Measurements from ENCODE around the gene SPATA2L. TPM values are rescaled to one million over a fixed set of nuclear protein-coding genes. Genes with fewer than 3 reads are reported as not detected.

The SPATA2L gene
- total and polyA plus RNA-seq, 10 of the 15 experiments (the other 5 are each of a cell fraction or from before 2014, with no cell fraction given), result 0.20 to 6.9 (median 3.9) TPM; not detected in 1

GRCh38 chr16:89732142-89732917 lies 30.8 kb upstream of the SPATA2L start (continued):
- no peak for TF ChIP-seq ZBTB40 (IDR thresholded peaks at IDR 0.05; ENCODE audit: borderline replicate concordance)
- no peak for TF ChIP-seq RAD21 (IDR thresholded peaks at IDR 0.05; ENCODE audit: insufficient read depth, low read depth, low read length)
- no peak for TF ChIP-seq CEBPB (IDR thresholded peaks at IDR 0.05; ENCODE audit: borderline replicate concordance in 1 of 2, low read depth in 2 of 2, low read length in 2 of 2)
- TF ChIP-seq SIX5 (IDR thresholded peaks at IDR 0.05; ENCODE audit: low read depth, low read length, severe bottlenecking), result no peak
- no peak for TF ChIP-seq ZNF207 (IDR thresholded peaks at IDR 0.05; ENCODE audit: borderline replicate concordance)

GRCh38 chr16:89730610-89731234 lies 29.2 kb upstream of the SPATA2L start:
- ChIA-PET SMC1A (ENCODE audit: uncharacterized antibody, unreplicated experiment) (no interaction called here), RAD21 (ENCODE audit: unreplicated experiment) (no interaction called here), POLR2A (no interaction called here), CTCF (no interaction called here)
- Histone ChIP-seq H3K4me3 (no peak overlapping the region), H3K9ac (ENCODE audit: control insufficient read depth, insufficient read depth, low read length) (no peak overlapping the region), H2AFZ (ENCODE audit: control insufficient read depth, low read depth, low read length) (no peak overlapping the region), H3K4me1 (ENCODE audit: control insufficient read depth, insufficient read depth, low read length) (no peaks in the 10 kb centered on the region), H3K79me2 (ENCODE audit: control insufficient read depth, insufficient read depth, low read length) (no peaks in the 10 kb centered on the region), H3K9me3 (replicated peaks; ENCODE audit: control insufficient read depth, insufficient read depth, low read length) (no peaks in the 10 kb centered on the region; the same call in 2 of the 3 replicates), H3K27ac (ENCODE audit: control insufficient read depth, insufficient read depth) (no peak overlapping the region), H3K27me3 (replicated peaks in 1 of 2; ENCODE audit: control insufficient read depth in 2 of 2, insufficient read depth in 2 of 2, low read length in 1 of 2) (no peaks in the 10 kb centered on the region), H3K36me3 (ENCODE audit: control insufficient read depth in 2 of 2, insufficient read depth in 2 of 2, low read length in 1 of 2) (peaks cover 19 to 21% of the 10 kb centered on the region in 2 experiments), H4K20me1 (ENCODE audit: control insufficient read depth, insufficient read depth) (no peaks in the 10 kb centered on the region), H3K4me2 (ENCODE audit: control insufficient read depth, insufficient read depth) (no peak overlapping the region)
- DNase-seq (ENCODE audit: low read depth, low spot score), result no peak
- no peak for FAIRE-seq
- WGBS (ENCODE audit: insufficient coverage, insufficient replicate concordance, low lambda C conversion rate, missing lambda C conversion rate), result 79% methylated on average over 22 of the region's 22 CpGs
- intact Hi-C loops (cut with micrococcal nuclease; ENCODE audit: unreplicated experiment) (no loop called here), in situ Hi-C loops (cut with MboI) (no loop called here)
- no peak for ATAC-seq
- no TSS peak for BruUV-seq (replicated peaks)
- TF ChIP-seq PRDM15 (CRISPR knock-in tag; IDR thresholded peaks at IDR 0.05), result no peak
- TF ChIP-seq ZNF207 (IDR thresholded peaks at IDR 0.05; ENCODE audit: borderline replicate concordance), result no peak
- TF ChIP-seq ZBTB40 (IDR thresholded peaks at IDR 0.05; ENCODE audit: borderline replicate concordance), result no peak
- TF ChIP-seq ZNF384 (IDR thresholded peaks at IDR 0.05; ENCODE audit: borderline replicate concordance, low read depth, low read length), result no peak
